Measurements from ENCODE around the gene TOPORS.

- TF ChIP-seq, protein P1, sequence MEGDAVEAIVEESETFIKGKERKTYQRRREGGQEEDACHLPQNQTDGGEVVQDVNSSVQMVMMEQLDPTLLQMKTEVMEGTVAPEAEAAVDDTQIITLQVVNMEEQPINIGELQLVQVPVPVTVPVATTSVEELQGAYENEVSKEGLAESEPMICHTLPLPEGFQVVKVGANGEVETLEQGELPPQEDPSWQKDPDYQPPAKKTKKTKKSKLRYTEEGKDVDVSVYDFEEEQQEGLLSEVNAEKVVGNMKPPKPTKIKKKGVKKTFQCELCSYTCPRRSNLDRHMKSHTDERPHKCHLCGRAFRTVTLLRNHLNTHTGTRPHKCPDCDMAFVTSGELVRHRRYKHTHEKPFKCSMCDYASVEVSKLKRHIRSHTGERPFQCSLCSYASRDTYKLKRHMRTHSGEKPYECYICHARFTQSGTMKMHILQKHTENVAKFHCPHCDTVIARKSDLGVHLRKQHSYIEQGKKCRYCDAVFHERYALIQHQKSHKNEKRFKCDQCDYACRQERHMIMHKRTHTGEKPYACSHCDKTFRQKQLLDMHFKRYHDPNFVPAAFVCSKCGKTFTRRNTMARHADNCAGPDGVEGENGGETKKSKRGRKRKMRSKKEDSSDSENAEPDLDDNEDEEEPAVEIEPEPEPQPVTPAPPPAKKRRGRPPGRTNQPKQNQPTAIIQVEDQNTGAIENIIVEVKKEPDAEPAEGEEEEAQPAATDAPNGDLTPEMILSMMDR (IDR thresholded peaks at IDR 0.05; ENCODE audit: borderline replicate concordance, extremely low read depth, low read length, poor library complexity, severe bottlenecking): no peak
- no peak for TF ChIP-seq EZH2 (IDR thresholded peaks at IDR 0.05; ENCODE audit: borderline replicate concordance, low read depth, low read length, severe bottlenecking)
These were observed 51.6 kb downstream of the TOPORS start for GRCh38 chr9:32500768-32501167.
